ENCODE data around the gene NEAT1.

The NEAT1 gene

GRCh38 chr11:65424205-65425104 lies 1.9 kb downstream of the NEAT1 start:
- DNase-seq = peak; percentile 72

- peak; percentile 85 for DNase-seq
Measured at GRCh38 chr11:65425105-65425970, 2.7 kb downstream of the NEAT1 start.

- peak; percentile 26 for DNase-seq
Measured at GRCh38 chr11:65425971-65426838, 3.6 kb downstream of the NEAT1 start.

GRCh38 chr11:65426839-65427690 lies 4.5 kb downstream of the NEAT1 start:
- peak; percentile 44 for DNase-seq

- DNase-seq = peak; percentile 57
Measured at GRCh38 chr11:65427691-65428577, 5.3 kb downstream of the NEAT1 start.

- peak; percentile 49 for DNase-seq
Measured at GRCh38 chr11:65428578-65429067, 6.0 kb downstream of the NEAT1 start.

- DNase-seq = peak; percentile 41
Measured at GRCh38 chr11:65429068-65429681, 6.6 kb downstream of the NEAT1 start.

- peak; percentile 73 for DNase-seq
Measured at GRCh38 chr11:65429724-65430405, 7.3 kb downstream of the NEAT1 start.

- peak; percentile 46 for DNase-seq
Measured at GRCh38 chr11:65430406-65431217, 8.0 kb downstream of the NEAT1 start.

- peak; percentile 46 for DNase-seq
Measured at GRCh38 chr11:65431451-65432099, 9.0 kb downstream of the NEAT1 start.

GRCh38 chr11:65432100-65432650 lies 9.6 kb downstream of the NEAT1 start:
- DNase-seq = no peak

GRCh38 chr11:65432686-65433582 lies 10.3 kb downstream of the NEAT1 start:
- no peak for DNase-seq

- DNase-seq = no peak
Measured at GRCh38 chr11:65433657-65434056, 11.1 kb downstream of the NEAT1 start.

GRCh38 chr11:65434057-65434666 lies 11.6 kb downstream of the NEAT1 start:
- no peak for DNase-seq

GRCh38 chr11:65434667-65435410 lies 12.2 kb downstream of the NEAT1 start:
- DNase-seq = no peak
